ENCODE results near the gene LPIN2. TPM values are rescaled to one million over a fixed set of nuclear protein-coding genes. Genes with fewer than 3 reads are reported as not detected.

LPIN2 gene
- total RNA-seq, 1 donor from 2014 or later, result 11.6 TPM

DNA sequence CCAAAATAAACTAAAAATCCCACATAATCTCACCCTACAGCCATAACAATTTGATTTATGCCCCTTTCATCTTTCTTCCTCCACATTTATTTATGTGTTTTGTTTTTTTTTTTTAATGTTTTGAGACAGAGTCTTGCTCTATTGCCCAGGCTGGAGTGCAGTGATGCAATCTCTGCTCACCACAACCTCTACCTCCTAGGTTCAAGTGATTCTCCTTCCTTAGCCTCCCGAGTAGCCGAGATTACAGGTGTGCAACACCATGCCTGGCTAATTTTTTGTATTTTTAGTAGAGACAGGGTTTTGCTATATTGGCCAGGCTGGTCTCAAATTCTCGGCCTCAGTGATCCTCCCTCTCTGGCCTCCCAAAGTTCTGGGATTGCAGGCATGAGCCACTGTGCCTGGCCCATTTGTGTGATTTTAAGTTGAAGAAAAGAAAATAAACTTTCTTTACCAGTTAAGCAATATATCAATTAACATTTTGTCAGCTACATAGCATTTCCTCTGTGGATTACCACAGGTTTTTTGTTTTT, 35.9 kb upstream of the LPIN2 start:
- intact Hi-C loops (cut with DNase I), result no loop called here
- no peak for DNase-seq (ENCODE audit: low spot score in 2 of 2)
- Histone ChIP-seq H3K27ac (no peak overlapping the region), H3K9me3 (no peaks in the 10 kb centered on the region), H3K27me3 (no peaks in the 10 kb centered on the region), H3K4me1 (no peaks in the 10 kb centered on the region), H3K36me3 (no peaks in the 10 kb centered on the region), H3K4me3 (no peak overlapping the region)
- TF ChIP-seq, protein P1, sequence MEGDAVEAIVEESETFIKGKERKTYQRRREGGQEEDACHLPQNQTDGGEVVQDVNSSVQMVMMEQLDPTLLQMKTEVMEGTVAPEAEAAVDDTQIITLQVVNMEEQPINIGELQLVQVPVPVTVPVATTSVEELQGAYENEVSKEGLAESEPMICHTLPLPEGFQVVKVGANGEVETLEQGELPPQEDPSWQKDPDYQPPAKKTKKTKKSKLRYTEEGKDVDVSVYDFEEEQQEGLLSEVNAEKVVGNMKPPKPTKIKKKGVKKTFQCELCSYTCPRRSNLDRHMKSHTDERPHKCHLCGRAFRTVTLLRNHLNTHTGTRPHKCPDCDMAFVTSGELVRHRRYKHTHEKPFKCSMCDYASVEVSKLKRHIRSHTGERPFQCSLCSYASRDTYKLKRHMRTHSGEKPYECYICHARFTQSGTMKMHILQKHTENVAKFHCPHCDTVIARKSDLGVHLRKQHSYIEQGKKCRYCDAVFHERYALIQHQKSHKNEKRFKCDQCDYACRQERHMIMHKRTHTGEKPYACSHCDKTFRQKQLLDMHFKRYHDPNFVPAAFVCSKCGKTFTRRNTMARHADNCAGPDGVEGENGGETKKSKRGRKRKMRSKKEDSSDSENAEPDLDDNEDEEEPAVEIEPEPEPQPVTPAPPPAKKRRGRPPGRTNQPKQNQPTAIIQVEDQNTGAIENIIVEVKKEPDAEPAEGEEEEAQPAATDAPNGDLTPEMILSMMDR (IDR thresholded peaks at IDR 0.05), result no peak

DNA sequence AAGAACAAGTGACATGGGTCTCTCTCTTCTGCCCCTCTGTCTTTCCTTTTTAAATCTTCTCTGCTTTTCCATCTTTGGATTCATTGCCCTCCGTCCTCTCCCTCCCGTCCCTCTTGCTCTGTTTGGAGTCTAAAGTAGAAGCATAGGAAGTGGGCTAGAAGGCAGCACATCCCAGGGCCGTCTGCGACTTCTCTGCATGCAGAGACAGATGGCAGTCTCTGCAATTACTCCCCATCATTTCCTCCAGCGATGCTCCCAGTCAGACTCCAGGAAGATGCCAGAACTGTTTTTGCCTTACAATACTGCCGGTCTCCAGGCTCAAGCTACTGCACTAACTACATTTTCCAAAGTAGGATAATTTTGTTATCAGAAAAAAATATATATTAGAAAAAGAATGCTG, 35.2 kb upstream of the LPIN2 start:
- no peaks in the 10 kb centered on the region for H3K36me3 ChIP-seq
- no peak overlapping the region for H3K27ac ChIP-seq
- DNase-seq (ENCODE audit: low spot score in 2 of 2), result no peak
- TF ChIP-seq, protein P1 (IDR thresholded peaks at IDR 0.05), result no peak
- no peaks in the 10 kb centered on the region for H3K27me3 ChIP-seq
- intact Hi-C loops (cut with DNase I), result no loop called here
- no peaks in the 10 kb centered on the region for H3K9me3 ChIP-seq
- H3K4me1 ChIP-seq, result no peaks in the 10 kb centered on the region
- no peak overlapping the region for H3K4me3 ChIP-seq

DNA sequence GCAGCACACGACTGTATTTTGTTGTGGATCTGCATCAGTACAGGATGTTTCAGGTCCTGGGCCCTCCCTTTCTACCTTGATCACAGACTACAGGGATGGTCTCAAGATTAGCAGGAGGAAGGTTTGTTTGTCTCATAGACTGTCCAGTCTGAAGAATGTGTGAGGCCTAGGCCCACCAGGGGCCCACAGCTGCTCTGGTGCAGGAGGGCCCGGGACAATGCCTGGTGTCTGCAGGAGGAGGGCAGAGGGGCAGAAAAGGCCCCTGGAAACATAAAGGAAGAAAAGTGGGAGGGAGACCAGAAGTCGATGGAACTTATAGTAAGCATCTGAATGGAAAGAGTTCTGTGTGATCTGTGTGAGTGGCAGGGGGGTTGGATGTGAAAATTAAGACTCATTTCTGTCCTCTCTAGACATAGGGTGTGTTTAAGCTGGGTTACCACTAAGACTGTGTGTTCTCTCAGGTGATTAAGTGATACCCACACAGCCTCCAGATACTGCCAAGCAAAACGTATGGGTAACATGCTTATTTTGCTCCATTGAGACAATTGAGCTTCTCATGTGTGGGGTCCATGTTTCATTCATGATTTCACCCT, 33.4 kb upstream of the LPIN2 start:
- Histone ChIP-seq H3K4me1 (no peaks in the 10 kb centered on the region), H3K9me3 (no peaks in the 10 kb centered on the region), H3K4me3 (no peak overlapping the region), H3K27me3 (no peaks in the 10 kb centered on the region), H3K27ac (no peak overlapping the region), H3K36me3 (no peaks in the 10 kb centered on the region)
- TF ChIP-seq, protein P1 (IDR thresholded peaks at IDR 0.05), result no peak
- no peak for DNase-seq (ENCODE audit: low spot score in 2 of 2)
- intact Hi-C loops (cut with DNase I), result no loop called here

DNA sequence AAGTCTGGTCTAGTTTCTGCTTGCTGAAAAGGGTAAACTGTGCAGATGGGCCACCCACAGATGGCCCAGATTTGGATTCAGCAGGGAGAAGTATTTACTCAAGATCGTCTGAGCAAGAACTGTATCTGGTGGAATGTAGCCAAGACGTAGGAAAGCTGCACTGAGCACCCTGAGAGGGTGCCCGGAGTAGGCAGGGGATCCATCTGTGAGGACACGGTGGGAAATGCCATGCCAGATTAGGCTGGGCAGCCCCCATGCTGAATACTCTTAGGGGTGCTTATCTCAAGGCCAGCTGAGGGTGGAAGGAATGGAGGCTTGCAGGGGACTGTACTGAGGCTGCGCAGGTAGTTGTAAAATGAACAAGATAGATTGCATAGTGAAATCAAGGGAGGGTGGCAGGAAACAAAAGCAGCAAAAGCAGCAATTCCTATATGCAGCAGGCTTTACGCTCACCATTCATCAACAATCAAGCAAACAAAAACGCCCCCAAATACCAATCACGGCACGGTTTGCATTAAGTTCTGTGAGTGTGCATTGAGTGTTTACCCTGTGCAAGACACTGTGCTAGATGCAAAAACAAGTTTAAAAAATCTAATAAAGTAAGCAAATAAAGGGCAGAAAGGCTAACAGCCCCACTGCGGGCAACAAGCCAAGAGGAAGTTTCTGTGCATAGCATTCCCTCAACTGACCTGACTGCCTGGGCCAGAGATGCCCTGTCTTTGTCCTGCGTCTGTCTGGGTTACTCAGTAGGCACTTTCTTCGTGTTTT, 32.2 kb upstream of the LPIN2 start:
- DNase-seq (ENCODE audit: low spot score in 2 of 2), result no peak

DNA sequence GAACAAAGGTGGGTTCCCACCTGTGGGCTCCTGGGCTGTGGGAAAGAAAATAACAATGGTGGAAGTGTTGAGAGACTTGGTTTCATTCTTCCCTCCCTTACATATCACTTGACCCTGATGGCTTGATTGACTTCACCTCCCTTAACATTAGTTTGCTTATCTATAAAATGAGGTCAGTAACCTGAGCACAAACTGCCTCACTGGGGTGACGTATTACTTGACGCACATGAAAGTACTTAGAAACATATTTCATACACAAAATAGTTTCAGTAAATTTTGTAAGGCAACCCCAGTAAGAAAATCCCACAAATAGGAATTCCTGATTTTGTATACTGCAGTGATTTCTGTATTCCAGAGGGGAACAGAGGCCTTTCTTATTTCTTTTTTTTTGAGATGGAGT, 29.4 kb upstream of the LPIN2 start:
- peaks cover 0 to 4% of the 10 kb centered on the region in 2 donors for H3K4me1 ChIP-seq
- H3K27ac ChIP-seq, result no peak overlapping the region
- no peak overlapping the region for H3K4me3 ChIP-seq
- H3K27me3 ChIP-seq, result no peaks in the 10 kb centered on the region
- H3K36me3 ChIP-seq, result no peaks in the 10 kb centered on the region
- TF ChIP-seq, protein P1 (IDR thresholded peaks at IDR 0.05), result no peak
- DNase-seq (ENCODE audit: low spot score in 2 of 2), result no peak
- no peaks in the 10 kb centered on the region for H3K9me3 ChIP-seq
- intact Hi-C loops (cut with DNase I), result no loop called here

More for the DNA sequence above, 32.2 kb upstream of the LPIN2 start:
- Histone ChIP-seq H3K36me3 (no peaks in the 10 kb centered on the region), H3K4me1 (no peaks in the 10 kb centered on the region), H3K27me3 (no peaks in the 10 kb centered on the region), H3K4me3 (no peak overlapping the region), H3K27ac (no peak overlapping the region), H3K9me3 (no peaks in the 10 kb centered on the region)
- TF ChIP-seq, protein P1 (IDR thresholded peaks at IDR 0.05), result no peak
- intact Hi-C loops (cut with DNase I), result no loop called here
